ENCODE data around the gene MVB12B.

MVB12B gene

DNA sequence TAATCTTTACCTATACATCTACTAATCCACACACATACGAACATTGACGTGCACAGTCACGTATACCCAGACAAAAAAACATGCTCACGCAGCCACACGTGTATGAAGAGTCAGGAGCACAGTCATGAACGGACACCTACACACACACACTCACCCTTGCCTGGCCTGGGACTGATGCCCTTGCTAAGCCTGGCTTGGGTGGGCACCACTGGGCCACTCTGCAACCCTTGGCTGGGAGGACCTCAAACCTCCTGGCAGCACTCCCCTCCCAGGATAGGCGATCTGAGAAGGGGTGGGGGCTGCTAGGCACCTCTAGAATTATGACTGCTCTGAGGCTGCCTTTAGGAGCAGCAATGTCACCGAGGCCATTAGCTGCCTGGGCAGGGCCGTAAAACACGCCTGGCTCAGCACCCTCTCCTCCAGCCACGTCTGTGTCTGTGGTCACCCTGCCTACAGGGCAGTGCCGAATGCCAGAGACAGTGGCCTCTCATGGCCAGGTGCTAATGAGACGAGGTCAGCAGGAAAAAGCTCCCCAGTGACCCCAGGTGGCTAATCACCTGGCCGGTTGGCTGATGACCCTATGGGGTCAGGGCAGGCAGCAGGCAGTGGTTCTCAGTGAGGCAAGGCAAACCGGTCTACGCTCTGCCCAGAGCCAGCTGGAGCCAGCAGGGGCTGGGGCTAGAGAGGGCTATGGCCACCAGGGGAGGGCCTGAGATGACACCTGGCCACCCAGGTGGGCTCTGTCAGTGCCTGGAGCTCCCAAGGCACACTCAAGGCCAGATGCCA is 33.7 kb upstream of the MVB12B start:
- no peak overlapping the region for H3K4me3 ChIP-seq (replicated peaks; ENCODE audit: low read depth, low read length)
- TF ChIP-seq, protein P1, sequence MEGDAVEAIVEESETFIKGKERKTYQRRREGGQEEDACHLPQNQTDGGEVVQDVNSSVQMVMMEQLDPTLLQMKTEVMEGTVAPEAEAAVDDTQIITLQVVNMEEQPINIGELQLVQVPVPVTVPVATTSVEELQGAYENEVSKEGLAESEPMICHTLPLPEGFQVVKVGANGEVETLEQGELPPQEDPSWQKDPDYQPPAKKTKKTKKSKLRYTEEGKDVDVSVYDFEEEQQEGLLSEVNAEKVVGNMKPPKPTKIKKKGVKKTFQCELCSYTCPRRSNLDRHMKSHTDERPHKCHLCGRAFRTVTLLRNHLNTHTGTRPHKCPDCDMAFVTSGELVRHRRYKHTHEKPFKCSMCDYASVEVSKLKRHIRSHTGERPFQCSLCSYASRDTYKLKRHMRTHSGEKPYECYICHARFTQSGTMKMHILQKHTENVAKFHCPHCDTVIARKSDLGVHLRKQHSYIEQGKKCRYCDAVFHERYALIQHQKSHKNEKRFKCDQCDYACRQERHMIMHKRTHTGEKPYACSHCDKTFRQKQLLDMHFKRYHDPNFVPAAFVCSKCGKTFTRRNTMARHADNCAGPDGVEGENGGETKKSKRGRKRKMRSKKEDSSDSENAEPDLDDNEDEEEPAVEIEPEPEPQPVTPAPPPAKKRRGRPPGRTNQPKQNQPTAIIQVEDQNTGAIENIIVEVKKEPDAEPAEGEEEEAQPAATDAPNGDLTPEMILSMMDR (IDR thresholded peaks at IDR 0.05; ENCODE audit: low read depth, low read length, missing control alignments) = no peak
- no peak for DNase-seq (ENCODE audit: extremely low read depth, low read depth)

DNA sequence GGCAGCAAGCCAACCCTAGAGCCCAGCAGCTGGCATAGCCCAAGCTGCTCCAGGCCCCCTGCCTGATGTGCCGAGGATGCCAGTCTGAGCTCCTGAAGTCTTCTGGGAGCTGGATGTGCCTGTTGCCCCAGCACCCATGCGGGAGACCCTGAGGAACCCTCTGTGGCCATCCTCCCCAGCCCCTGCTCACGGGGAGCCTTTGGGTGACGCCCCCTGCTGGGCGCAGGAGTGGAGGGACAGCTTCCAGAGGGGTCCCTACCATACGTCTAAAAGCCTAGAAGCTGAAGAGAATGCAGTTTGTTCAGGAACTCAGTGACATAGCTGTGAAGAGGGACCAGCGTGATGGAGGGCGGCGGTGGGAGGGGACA is 33.1 kb upstream of the MVB12B start:
- no peak overlapping the region for H3K4me3 ChIP-seq (replicated peaks; ENCODE audit: low read depth, low read length)
- TF ChIP-seq, protein P1 (IDR thresholded peaks at IDR 0.05; ENCODE audit: low read depth, low read length, missing control alignments) = peak; percentile 50
- no peak for DNase-seq (ENCODE audit: extremely low read depth, low read depth)

DNA sequence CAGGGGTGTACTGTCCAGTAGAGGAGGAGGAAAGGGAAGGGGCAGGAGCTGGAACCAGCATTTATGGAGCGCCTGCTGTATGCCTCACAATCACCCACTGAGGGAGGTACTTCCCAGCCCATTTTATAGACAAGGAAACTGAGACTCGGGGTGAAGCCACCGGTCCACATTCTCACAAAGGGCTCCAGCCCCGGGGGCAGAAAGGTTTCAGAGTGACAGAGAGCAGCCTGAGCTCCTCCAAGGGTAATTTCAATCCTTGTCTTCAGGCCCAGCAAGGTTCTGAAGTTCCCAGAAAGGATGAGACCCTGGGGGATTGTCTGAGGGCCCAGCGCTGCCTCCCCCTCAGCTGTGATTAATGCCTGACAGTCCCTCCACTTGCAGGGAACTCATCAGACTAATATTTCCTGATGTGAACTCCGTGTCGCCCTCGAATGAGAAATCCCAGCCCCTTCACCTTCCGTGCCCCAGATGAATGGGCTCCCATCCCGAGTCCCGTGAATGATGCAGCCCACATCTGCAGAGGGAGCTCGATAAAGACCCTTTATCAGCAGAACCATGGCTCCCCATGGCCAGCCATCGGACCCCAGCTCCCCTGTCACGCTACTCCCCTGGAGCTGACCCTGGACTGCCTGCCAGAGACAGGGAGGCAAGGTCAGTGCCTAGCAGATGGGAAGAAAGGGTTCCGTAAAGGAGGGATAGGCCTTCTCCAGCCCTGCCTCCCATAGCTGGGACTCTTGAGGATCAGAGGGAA is 32.1 kb upstream of the MVB12B start:
- TF ChIP-seq, protein P1 (IDR thresholded peaks at IDR 0.05; ENCODE audit: low read depth, low read length, missing control alignments) = no peak
- no peak for DNase-seq (ENCODE audit: extremely low read depth, low read depth)

DNA sequence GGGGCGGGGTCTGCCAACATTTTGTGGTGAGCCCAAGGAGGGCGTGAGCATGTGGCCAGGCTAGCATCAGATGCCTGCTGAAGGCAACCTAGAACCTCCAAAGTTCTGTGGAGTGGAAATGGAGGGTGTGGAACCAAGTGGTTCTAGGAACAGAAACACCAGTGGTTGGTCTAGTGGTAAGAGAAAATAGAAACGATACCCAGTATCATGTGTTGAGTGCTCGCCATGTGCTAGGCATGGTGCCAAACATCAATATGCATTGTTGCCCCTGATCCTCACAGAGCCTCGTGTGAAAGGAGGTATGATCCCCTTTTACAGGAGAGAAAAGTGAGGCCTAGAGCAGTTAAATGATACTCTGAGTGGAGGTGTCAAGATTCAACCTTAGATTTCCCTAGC is 31.5 kb upstream of the MVB12B start:
- H3K4me3 ChIP-seq (replicated peaks; ENCODE audit: low read depth, low read length) = no peak overlapping the region
- DNase-seq (ENCODE audit: extremely low read depth, low read depth) = no peak
- TF ChIP-seq, protein P1 (IDR thresholded peaks at IDR 0.05; ENCODE audit: low read depth, low read length, missing control alignments) = no peak

More for the DNA sequence above, 32.1 kb upstream of the MVB12B start:
- H3K4me3 ChIP-seq (replicated peaks; ENCODE audit: low read depth, low read length) = no peak overlapping the region

DNA sequence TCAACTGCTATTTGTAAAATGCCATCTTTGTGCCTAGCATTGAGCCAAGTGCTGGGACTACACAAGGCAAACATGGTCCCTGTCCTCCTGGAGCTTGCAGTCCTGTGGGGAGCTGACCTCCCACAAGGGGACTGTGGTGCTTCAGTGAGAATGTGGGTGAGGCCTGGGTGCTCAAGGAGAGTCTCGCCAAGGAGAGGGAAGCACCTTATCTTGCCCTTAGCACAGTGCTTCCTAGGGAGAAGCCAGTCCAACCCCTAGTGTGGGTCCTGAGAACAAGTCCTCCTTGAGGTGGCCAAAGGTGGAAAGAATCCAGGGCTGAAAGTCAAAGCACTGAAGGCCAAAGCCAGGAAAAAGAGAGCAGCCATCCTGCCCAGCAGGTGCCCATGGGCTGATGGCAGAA is 31.1 kb upstream of the MVB12B start:
- no peak overlapping the region for H3K4me3 ChIP-seq (replicated peaks; ENCODE audit: low read depth, low read length)
- DNase-seq (ENCODE audit: extremely low read depth, low read depth) = no peak
- TF ChIP-seq, protein P1 (IDR thresholded peaks at IDR 0.05; ENCODE audit: low read depth, low read length, missing control alignments) = no peak

DNA sequence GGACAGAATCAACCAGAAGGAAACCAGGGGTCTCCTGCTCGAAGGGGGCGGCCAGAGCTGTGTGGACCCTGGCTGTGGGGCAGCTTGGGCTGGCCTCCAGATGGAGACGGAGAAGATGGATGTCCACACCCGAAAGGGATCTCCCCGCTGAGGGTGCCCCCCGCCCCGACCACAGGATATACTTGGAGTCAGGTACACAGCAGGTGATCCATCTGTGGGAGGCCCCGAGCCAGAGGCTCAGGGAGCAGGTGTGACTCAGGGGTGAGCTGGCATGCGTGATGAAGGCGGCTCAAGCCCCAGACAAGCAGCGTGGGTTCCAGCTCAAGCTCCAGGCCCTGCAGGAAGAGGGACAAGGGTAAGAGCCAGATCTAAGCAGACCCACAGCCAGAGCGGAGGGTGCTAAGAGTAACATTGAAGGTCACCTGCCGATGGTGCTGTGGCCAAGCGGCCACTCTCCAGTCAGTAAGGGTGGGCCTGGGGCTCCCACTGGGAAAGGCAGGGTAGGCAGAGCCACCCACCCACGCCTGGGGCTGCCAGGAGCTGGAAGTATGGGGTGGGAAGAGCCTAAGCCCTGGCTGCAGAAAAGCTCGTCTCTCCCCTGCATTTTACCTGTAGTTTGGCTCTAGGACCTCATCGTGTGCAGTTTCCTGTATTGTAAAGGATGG is 30.6 kb upstream of the MVB12B start:
- TF ChIP-seq, protein P1 (IDR thresholded peaks at IDR 0.05; ENCODE audit: low read depth, low read length, missing control alignments) = no peak
- no peak overlapping the region for H3K4me3 ChIP-seq (replicated peaks; ENCODE audit: low read depth, low read length)
- DNase-seq (ENCODE audit: extremely low read depth, low read depth) = no peak

All from HFF-Myc (cell line).